Vagina (tissue), 2 donors: ENCODE measurements around the gene ENOX1. TPM values are rescaled to one million over a fixed set of nuclear protein-coding genes. Genes with fewer than 3 reads are reported as not detected.

Experiments
- DNase-seq, 2 donors: peaks; one replicate each; pipeline ENCODE4 v3.0.0-alpha.2; 2017; ENCODE audit errors: extremely low spot score in 2 of 2
- H3K27ac ChIP-seq: fragments of 200-600 bp; sonication (generic); one replicate; pipeline ENCODE4 v1.5.1; 2019
- H3K27me3 ChIP-seq: fragments of 200-600 bp; sonication (generic); one replicate; pipeline ENCODE4 v1.5.1; 2019
- H3K36me3 ChIP-seq, 2 donors: fragments of 200-600 bp; sonication (generic); one replicate each; pipeline ENCODE4 v1.5.1; 2017 to 2019
- H3K4me1 ChIP-seq: fragments of 200-600 bp; sonication (generic); one replicate; pipeline ENCODE4 v1.5.1; 2019
- H3K4me3 ChIP-seq, 2 donors: fragments of 200-600 bp; sonication (generic); 1 replicate in 1 of 2; 2 replicates in 1 of 2; pipeline ENCODE4 v1.5.1; 2016 to 2019
- H3K9me3 ChIP-seq: fragments of 200-600 bp; sonication (generic); one replicate; pipeline ENCODE4 v1.5.1; 2019
- POLR2A ChIP-seq, 2 donors: fragments of 450-650 bp; IDR thresholded peaks; one replicate each; pipeline ENCODE4 v1.6.1; 2017; ENCODE audit warnings: antibody characterized with exemption in 2 of 2, mild to moderate bottlenecking in 2 of 2, moderate library complexity in 2 of 2
- POLR2AphosphoS5 ChIP-seq, 2 donors: sonication (generic); formaldehyde crosslinking; IDR thresholded peaks; one replicate each; pipeline ENCODE4 v1.9.0; 2017; ENCODE audit warnings: antibody characterized with exemption in 2 of 2, mild to moderate bottlenecking in 2 of 2, low read depth in 1 of 2; ENCODE audit not compliant: insufficient read depth in 1 of 2
- intact Hi-C: fragments of 100-400 bp; cut with DNase I; formaldehyde crosslinking; loops from one replicate; pipeline ENCODE4 v1.15.1; 2023
- total RNA-seq: library from RNA; depleted of rRNA; stranded (reverse); fragments of >200 nt; gene quantifications from one replicate; pipeline ENCODE4 v1.2.3, GENCODE V29; 2016
- TF ChIP-seq, protein P1 (sequence below), 3 experiments: fragments of 450-650 bp in 2 of 3; fragments of 200-600 bp in 1 of 3; sonication (generic) in 1 of 3; IDR thresholded peaks; one replicate each; pipeline ENCODE4 v1.5.1; 2017 to 2019; ENCODE audit warnings: antibody characterized with exemption in 3 of 3, mild to moderate bottlenecking in 2 of 3, moderate library complexity in 2 of 3

Gene ENOX1
- total RNA-seq, 1 donor from 2014 or later: 2.7 TPM

DNA sequence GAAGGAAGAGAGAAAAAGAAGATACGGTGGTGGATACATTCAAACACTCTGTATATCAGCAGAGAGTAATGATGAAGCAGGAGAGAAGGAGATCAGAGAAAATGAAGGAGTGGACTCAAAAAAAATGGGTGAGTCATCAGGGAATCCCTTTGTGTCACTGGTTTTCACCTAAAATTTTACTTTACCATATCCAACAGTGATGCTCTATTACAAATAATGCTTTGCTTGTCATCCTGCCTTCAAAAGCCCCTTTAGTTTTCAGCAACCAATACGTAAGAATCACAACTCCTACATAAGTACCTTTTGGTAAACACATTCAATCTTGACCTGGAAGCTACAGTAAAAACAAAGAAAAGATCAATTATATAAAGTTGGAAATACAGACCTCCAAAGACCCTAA is 88.8 kb downstream of the ENOX1 start:
- no peak overlapping the region for H3K27ac ChIP-seq
- DNase-seq: no peak
- TF ChIP-seq, protein P1, sequence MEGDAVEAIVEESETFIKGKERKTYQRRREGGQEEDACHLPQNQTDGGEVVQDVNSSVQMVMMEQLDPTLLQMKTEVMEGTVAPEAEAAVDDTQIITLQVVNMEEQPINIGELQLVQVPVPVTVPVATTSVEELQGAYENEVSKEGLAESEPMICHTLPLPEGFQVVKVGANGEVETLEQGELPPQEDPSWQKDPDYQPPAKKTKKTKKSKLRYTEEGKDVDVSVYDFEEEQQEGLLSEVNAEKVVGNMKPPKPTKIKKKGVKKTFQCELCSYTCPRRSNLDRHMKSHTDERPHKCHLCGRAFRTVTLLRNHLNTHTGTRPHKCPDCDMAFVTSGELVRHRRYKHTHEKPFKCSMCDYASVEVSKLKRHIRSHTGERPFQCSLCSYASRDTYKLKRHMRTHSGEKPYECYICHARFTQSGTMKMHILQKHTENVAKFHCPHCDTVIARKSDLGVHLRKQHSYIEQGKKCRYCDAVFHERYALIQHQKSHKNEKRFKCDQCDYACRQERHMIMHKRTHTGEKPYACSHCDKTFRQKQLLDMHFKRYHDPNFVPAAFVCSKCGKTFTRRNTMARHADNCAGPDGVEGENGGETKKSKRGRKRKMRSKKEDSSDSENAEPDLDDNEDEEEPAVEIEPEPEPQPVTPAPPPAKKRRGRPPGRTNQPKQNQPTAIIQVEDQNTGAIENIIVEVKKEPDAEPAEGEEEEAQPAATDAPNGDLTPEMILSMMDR (IDR thresholded peaks at IDR 0.05): no peak
- no peak for TF ChIP-seq POLR2A (IDR thresholded peaks at IDR 0.05)
- TF ChIP-seq POLR2AphosphoS5 (IDR thresholded peaks at IDR 0.05; ENCODE audit: insufficient read depth in 1 of 2, low read depth in 1 of 2): no peak
- H3K4me3 ChIP-seq: no peak overlapping the region
- H3K9me3 ChIP-seq: no peaks in the 10 kb centered on the region
- intact Hi-C loops: no loop called here
- no peaks in the 10 kb centered on the region for H3K4me1 ChIP-seq
- H3K36me3 ChIP-seq: no peaks in the 10 kb centered on the region
- no peaks in the 10 kb centered on the region for H3K27me3 ChIP-seq

DNA sequence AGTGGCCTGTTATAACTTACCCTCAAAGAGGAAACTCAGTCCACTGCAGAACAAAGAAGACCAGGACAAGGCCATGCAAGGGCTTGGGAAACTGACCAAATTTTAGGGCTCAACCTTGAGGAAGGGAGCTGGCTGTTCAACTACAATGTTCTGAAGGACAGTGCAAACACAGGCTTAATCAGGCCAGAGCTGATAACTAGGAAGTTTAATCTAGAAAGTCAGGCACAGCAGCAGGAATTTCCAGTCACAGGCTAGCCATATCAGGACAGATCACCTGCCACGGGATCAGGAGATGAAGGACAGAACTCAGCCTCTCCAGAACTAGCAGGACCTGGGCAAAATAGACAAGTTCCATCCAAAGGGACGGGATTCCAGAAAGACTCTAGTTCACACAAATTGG is 89.4 kb downstream of the ENOX1 start:
- intact Hi-C loops: no loop called here
- no peak for TF ChIP-seq POLR2A (IDR thresholded peaks at IDR 0.05)
- TF ChIP-seq POLR2AphosphoS5 (IDR thresholded peaks at IDR 0.05; ENCODE audit: insufficient read depth in 1 of 2, low read depth in 1 of 2): no peak
- TF ChIP-seq, protein P1 (IDR thresholded peaks at IDR 0.05): no peak
- Histone ChIP-seq H3K27ac (no peak overlapping the region), H3K36me3 (no peaks in the 10 kb centered on the region), H3K4me3 (no peak overlapping the region), H3K9me3 (no peaks in the 10 kb centered on the region), H3K4me1 (no peaks in the 10 kb centered on the region), H3K27me3 (no peaks in the 10 kb centered on the region)
- no peak for DNase-seq

DNA sequence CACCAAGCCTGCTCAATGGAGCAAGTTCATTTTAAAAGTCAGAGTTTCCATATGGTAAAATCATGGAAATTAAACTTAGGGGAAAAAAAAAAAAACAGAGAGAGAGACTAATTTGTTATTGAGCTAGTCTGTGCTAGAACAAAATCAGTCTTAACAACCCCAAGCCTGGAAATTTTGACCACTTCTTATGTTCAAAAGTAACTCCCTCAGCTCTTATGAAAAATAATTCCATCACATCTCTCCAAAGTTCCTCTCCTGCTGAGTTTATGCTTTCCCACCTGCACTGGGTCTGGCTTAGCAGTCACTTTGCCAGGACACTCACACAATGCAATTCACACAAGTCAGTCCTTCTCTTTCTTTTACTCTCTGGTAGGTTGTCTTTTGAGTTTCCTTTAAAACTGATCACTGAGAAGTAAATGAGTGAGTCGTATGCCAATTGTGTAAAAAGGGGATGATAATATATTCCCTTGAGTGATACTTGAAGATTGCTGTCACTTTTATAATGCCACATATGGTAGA is 92.6 kb downstream of the ENOX1 start:
- TF ChIP-seq, protein P1 (IDR thresholded peaks at IDR 0.05): no peak
- TF ChIP-seq POLR2AphosphoS5 (IDR thresholded peaks at IDR 0.05; ENCODE audit: insufficient read depth in 1 of 2, low read depth in 1 of 2) (no peak), POLR2A (IDR thresholded peaks at IDR 0.05) (no peak)
- Histone ChIP-seq H3K27ac (no peak overlapping the region), H3K4me3 (no peak overlapping the region), H3K4me1 (no peaks in the 10 kb centered on the region), H3K9me3 (no peaks in the 10 kb centered on the region), H3K27me3 (no peaks in the 10 kb centered on the region), H3K36me3 (no peaks in the 10 kb centered on the region)
- intact Hi-C loops: no loop called here
- no peak for DNase-seq

DNA sequence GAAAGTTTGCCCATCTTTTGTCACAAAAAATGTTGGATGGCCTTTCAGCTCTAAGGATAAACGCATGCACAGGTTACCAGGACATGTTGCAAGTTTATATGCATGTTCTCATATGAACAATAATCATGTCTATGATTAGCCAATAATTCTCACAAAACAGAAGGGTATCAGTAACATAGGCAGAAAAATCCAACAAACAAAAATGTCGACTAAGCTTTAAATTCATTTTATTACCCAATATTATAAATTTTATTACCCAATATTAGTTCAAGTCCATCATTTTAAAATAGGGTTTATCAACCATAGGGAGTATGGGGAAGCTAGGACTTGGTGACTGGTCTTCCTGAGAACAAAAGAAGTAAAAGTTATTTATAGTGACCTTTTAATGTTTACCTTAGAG is 93.1 kb downstream of the ENOX1 start:
- H3K9me3 ChIP-seq: no peaks in the 10 kb centered on the region
- intact Hi-C loops: no loop called here
- no peak overlapping the region for H3K27ac ChIP-seq
- TF ChIP-seq POLR2A (IDR thresholded peaks at IDR 0.05): no peak
- TF ChIP-seq, protein P1 (IDR thresholded peaks at IDR 0.05): no peak
- no peak for TF ChIP-seq POLR2AphosphoS5 (IDR thresholded peaks at IDR 0.05; ENCODE audit: insufficient read depth in 1 of 2, low read depth in 1 of 2)
- H3K4me3 ChIP-seq: no peak overlapping the region
- no peaks in the 10 kb centered on the region for H3K36me3 ChIP-seq
- no peak for DNase-seq
- no peaks in the 10 kb centered on the region for H3K4me1 ChIP-seq
- H3K27me3 ChIP-seq: no peaks in the 10 kb centered on the region

DNA sequence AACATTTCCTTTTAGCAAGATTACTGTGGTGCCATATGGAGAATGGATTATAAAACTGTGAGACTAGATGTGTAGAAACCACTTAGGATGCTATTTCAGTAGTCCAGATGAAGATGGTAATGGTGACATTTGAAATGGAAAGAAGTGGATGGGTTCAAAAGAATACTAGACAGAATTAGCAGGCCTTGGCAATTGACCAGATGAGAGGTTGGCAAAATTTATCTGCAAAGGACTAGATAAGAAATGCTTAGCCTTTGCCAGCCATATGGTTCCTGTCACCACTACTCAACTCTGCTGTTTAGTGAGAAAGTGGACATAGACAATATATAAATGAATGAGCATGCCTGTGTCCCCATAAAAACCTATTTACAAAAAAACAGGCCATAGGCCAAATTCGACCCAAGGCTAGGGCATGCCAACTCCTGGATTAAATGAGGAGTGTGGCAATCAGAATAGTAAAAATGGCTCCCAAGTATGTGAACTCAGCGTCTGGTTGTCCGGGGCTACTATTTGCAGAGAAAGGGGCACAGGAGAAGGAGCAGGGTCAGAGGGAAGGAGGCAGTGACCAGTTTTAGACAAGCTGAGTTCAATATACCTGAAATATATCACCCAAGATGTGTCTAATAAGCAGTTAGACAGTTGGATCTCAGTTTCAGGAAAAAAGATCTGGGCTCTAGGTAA is 98.4 kb downstream of the ENOX1 start:
- Histone ChIP-seq H3K4me1 (peaks cover 13% of the 10 kb centered on the region), H3K9me3 (no peaks in the 10 kb centered on the region), H3K4me3 (no peak overlapping the region), H3K27me3 (no peaks in the 10 kb centered on the region), H3K27ac (no peak overlapping the region), H3K36me3 (no peaks in the 10 kb centered on the region)
- TF ChIP-seq, protein P1 (IDR thresholded peaks at IDR 0.05): no peak
- no peak for TF ChIP-seq POLR2AphosphoS5 (IDR thresholded peaks at IDR 0.05; ENCODE audit: insufficient read depth in 1 of 2, low read depth in 1 of 2)
- TF ChIP-seq POLR2A (IDR thresholded peaks at IDR 0.05): no peak
- DNase-seq: no peak
- intact Hi-C loops: no loop called here
